HG03521 (cell line): ENCODE results near the gene PTPRQ.

ENCODE experiments used
- ATAC-seq: cut with Tn5 transposase; IDR thresholded peaks from one replicate; pipeline ENCODE4 v1.9.1; 2021; ENCODE audit warnings: mild to moderate bottlenecking, moderate library complexity; ENCODE audit not compliant: unreplicated experiment

Gene PTPRQ

GRCh38 chr12:80556566-80556965 is 112.5 kb downstream of the PTPRQ start:
- ATAC-seq = no peak

GRCh38 chr12:80559766-80560165 is 115.7 kb downstream of the PTPRQ start:
- no peak for ATAC-seq

- no peak for ATAC-seq
Measured at GRCh38 chr12:80565271-80565670, 121.2 kb downstream of the PTPRQ start.

- ATAC-seq = no peak
Measured at GRCh38 chr12:80567401-80567800, 123.4 kb downstream of the PTPRQ start.

GRCh38 chr12:80576641-80577418 is 132.8 kb downstream of the PTPRQ start:
- no peak for ATAC-seq

GRCh38 chr12:80580254-80580653 is 136.2 kb downstream of the PTPRQ start:
- ATAC-seq = no peak

- no peak for ATAC-seq
Measured at GRCh38 chr12:80581783-80582182, 137.7 kb downstream of the PTPRQ start.

GRCh38 chr12:80582431-80582830 is 138.4 kb downstream of the PTPRQ start:
- ATAC-seq = no peak

- ATAC-seq = no peak
Measured at GRCh38 chr12:80589077-80589476, 145.0 kb downstream of the PTPRQ start.

- ATAC-seq = no peak
Measured at GRCh38 chr12:80590085-80590484, 146.1 kb downstream of the PTPRQ start.

- no peak for ATAC-seq
Measured at GRCh38 chr12:80593766-80594165, 149.7 kb downstream of the PTPRQ start.

- no peak for ATAC-seq
Measured at GRCh38 chr12:80596509-80596908, 152.5 kb downstream of the PTPRQ start.

- ATAC-seq = no peak
Measured at GRCh38 chr12:80598004-80598606, 154.1 kb downstream of the PTPRQ start.

GRCh38 chr12:80602455-80602854 is 158.4 kb downstream of the PTPRQ start:
- no peak for ATAC-seq

- ATAC-seq = no peak
Measured at GRCh38 chr12:80607361-80608135, 163.5 kb downstream of the PTPRQ start.

- no peak for ATAC-seq
Measured at GRCh38 chr12:80617733-80618132, 173.7 kb downstream of the PTPRQ start.

- no peak for ATAC-seq
Measured at GRCh38 chr12:80620281-80620680, 176.2 kb downstream of the PTPRQ start.

- ATAC-seq = no peak
Measured at GRCh38 chr12:80622271-80622670, 178.2 kb downstream of the PTPRQ start.

GRCh38 chr12:80625051-80625450 is 181.0 kb downstream of the PTPRQ start:
- ATAC-seq = no peak

- no peak for ATAC-seq
Measured at GRCh38 chr12:80625901-80626300, 181.9 kb downstream of the PTPRQ start.

GRCh38 chr12:80627782-80628181 is 183.7 kb downstream of the PTPRQ start:
- ATAC-seq = no peak

GRCh38 chr12:80632835-80633234 is 188.8 kb downstream of the PTPRQ start:
- no peak for ATAC-seq
